WTC11 (cell line): ENCODE measurements around the gene KCNN4. TPM values are rescaled to one million over a fixed set of nuclear protein-coding genes. Genes with fewer than 3 reads are reported as not detected.

Experiments used
- ATF1 ChIP-seq: sonication (generic); formaldehyde crosslinking; IDR thresholded peaks from 2 replicates; pipeline ENCODE4 v1.8.1; 2023; ENCODE audit warnings: mild to moderate bottlenecking, moderate library complexity, missing genetic modification reagents
- CBFB ChIP-seq: sonication (generic); formaldehyde crosslinking; IDR thresholded peaks from 2 replicates; pipeline ENCODE4 v1.8.1; 2022; ENCODE audit warnings: mild to moderate bottlenecking, low read depth, missing genetic modification reagents
- ELF4 ChIP-seq: sonication (generic); formaldehyde crosslinking; IDR thresholded peaks from 2 replicates; pipeline ENCODE4 v1.8.1; 2022; ENCODE audit warnings: low read depth, mild to moderate bottlenecking, moderate library complexity, missing genetic modification reagents
- GABPB1 ChIP-seq: sonication (generic); formaldehyde crosslinking; IDR thresholded peaks from 2 replicates; pipeline ENCODE4 v1.8.1; 2023; ENCODE audit warnings: mild to moderate bottlenecking, missing genetic modification reagents
- JUN ChIP-seq: sonication (generic); formaldehyde crosslinking; IDR thresholded peaks from 2 replicates; pipeline ENCODE4 v1.8.0; 2023; ENCODE audit warnings: mild to moderate bottlenecking, missing genetic modification reagents
- NFE2L1 ChIP-seq: sonication (generic); formaldehyde crosslinking; IDR thresholded peaks from 2 replicates; pipeline ENCODE4 v1.8.1; 2023; ENCODE audit warnings: missing genetic modification reagents
- NFYB ChIP-seq: sonication (generic); formaldehyde crosslinking; conservative IDR thresholded peaks from 2 replicates; pipeline ENCODE4 v1.8.0; 2022; ENCODE audit warnings: low read depth, missing genetic modification reagents
- PRRX2 ChIP-seq: fragments of 250-450 bp; sonication (Bioruptor Pico); IDR thresholded peaks from 2 replicates; pipeline ENCODE4 v1.8.0; 2021; ENCODE audit warnings: mild to moderate bottlenecking
- RORB ChIP-seq: fragments of 250-450 bp; sonication (Bioruptor Pico); IDR thresholded peaks from 2 replicates; pipeline ENCODE4 v1.9.0; 2021; ENCODE audit warnings: mild to moderate bottlenecking
- SOX15 ChIP-seq: fragments of 250-450 bp; sonication (Bioruptor Pico); IDR thresholded peaks from 2 replicates; pipeline ENCODE4 v1.9.0; 2021; ENCODE audit warnings: mild to moderate bottlenecking
- SP1 ChIP-seq: sonication (generic); formaldehyde crosslinking; conservative IDR thresholded peaks from 2 replicates; pipeline ENCODE4 v1.8.1; 2022; ENCODE audit warnings: missing genetic modification reagents
- TP53 ChIP-seq: sonication (generic); formaldehyde crosslinking; IDR thresholded peaks from 2 replicates; pipeline ENCODE4 v1.8.1; 2023; ENCODE audit warnings: mild to moderate bottlenecking, missing genetic modification reagents
- ZBTB21 ChIP-seq: sonication (generic); formaldehyde crosslinking; IDR thresholded peaks from 2 replicates; pipeline ENCODE4 v1.8.1; 2023; ENCODE audit warnings: mild to moderate bottlenecking, missing genetic modification reagents, borderline replicate concordance
- ZNF232 ChIP-seq: sonication (generic); formaldehyde crosslinking; IDR thresholded peaks from 2 replicates; pipeline ENCODE4 v1.8.0; 2022; ENCODE audit warnings: mild to moderate bottlenecking, missing genetic modification reagents
- ZNF263 ChIP-seq: sonication (generic); formaldehyde crosslinking; IDR thresholded peaks from 2 replicates; pipeline ENCODE4 v1.8.1; 2022; ENCODE audit warnings: low read depth, mild to moderate bottlenecking, moderate library complexity, missing genetic modification reagents
- ZNF423 ChIP-seq: fragments of 250-450 bp; sonication (Bioruptor Pico); IDR thresholded peaks from 2 replicates; pipeline ENCODE4 v2.1.2; 2022; ENCODE audit warnings: mild to moderate bottlenecking, moderate library complexity
- total RNA-seq: library from RNA; stranded (reverse); gene quantifications from 3 replicates; pipeline ENCODE4 v1.2.3, GENCODE V29; 2021
- TF ChIP-seq, protein P1 (sequence below): sonication (generic); formaldehyde crosslinking; IDR thresholded peaks from 2 replicates; pipeline ENCODE4 v1.8.0; 2022; ENCODE audit warnings: mild to moderate bottlenecking, missing genetic modification reagents
- TF ChIP-seq, protein P2 (sequence below): sonication (generic); formaldehyde crosslinking; IDR thresholded peaks from 2 replicates; pipeline ENCODE4 v1.8.1; 2023; ENCODE audit warnings: mild to moderate bottlenecking, missing genetic modification reagents, moderate library complexity
- TF ChIP-seq, protein P3 (sequence below): fragments of 200-600 bp; IDR thresholded peaks from 2 replicates; pipeline ENCODE4 v1.8.0; 2022; ENCODE audit warnings: antibody characterized with exemption
- TF ChIP-seq, protein P4 (sequence below): fragments of 250-450 bp; sonication (Bioruptor Pico); IDR thresholded peaks from 2 replicates; pipeline ENCODE4 v2.1.2; 2022; ENCODE audit warnings: mild to moderate bottlenecking, moderate library complexity
- TF ChIP-seq, protein P5 (sequence below): fragments of 250-450 bp; sonication (Bioruptor Pico); IDR thresholded peaks from 2 replicates; pipeline ENCODE4 v1.8.0; 2021; ENCODE audit warnings: mild to moderate bottlenecking
- TF ChIP-seq, protein P6 (sequence below): sonication (generic); formaldehyde crosslinking; IDR thresholded peaks from 2 replicates; pipeline ENCODE4 v1.8.0; 2022; ENCODE audit warnings: mild to moderate bottlenecking, missing genetic modification reagents
- TF ChIP-seq, protein P7 (sequence below): sonication (generic); formaldehyde crosslinking; IDR thresholded peaks from 2 replicates; pipeline ENCODE4 v1.8.1; 2023; ENCODE audit warnings: mild to moderate bottlenecking, missing genetic modification reagents
- TF ChIP-seq, protein P8 (sequence below): fragments of 250-450 bp; sonication (Bioruptor Pico); IDR thresholded peaks from 2 replicates; pipeline ENCODE4 v1.9.0; 2021; ENCODE audit warnings: mild to moderate bottlenecking
- TF ChIP-seq, protein P9 (sequence below): sonication (generic); formaldehyde crosslinking; IDR thresholded peaks from 2 replicates; pipeline ENCODE4 v1.8.1; 2022; ENCODE audit warnings: mild to moderate bottlenecking, moderate library complexity, missing genetic modification reagents
- TF ChIP-seq, protein P10 (sequence below): sonication (generic); formaldehyde crosslinking; IDR thresholded peaks from 2 replicates; pipeline ENCODE4 v1.8.0; 2023; ENCODE audit warnings: missing genetic modification reagents

The KCNN4 gene
- total RNA-seq, 1 experiment from 2014 or later = 0.98 TPM

DNA sequence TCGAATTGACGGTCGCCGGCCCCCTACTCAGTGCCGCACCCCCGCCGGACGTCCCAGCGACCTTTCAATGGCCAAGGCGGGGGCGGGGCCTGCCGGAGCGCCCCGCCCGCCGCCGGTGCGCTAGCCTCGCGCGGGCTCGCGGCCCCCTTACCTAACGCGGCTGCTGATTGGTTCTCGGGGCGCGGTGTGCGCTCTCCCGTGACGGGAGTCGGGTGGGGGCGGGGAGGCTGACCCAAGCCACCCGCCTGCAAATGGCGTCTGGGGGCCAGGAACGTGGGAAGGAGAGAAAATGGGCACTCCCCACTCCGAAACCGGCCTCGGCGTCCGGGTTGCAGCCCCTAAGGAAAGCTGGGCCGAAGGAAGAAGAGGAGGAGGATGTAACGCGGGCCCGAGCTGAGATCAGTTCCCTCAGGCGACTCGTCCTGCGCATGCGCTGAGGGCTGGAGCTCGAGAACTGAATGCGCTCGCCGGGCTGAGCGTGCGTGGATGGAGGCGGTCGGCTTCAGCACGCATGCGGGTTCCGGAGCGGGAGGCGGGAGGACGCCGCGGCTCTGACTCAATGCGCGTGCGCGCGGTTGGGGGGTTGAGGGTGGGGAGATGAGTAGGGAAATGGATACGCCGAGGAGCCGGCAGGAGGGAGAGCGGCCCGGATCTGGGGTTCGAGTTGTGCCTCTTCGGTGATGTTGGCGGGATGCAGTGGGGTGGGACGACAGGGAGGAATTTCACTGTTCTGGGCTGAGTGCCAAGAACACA is 26.1 kb downstream of the KCNN4 start, which contains the start of gene SMG9 (continued):
- TF ChIP-seq, protein P1, sequence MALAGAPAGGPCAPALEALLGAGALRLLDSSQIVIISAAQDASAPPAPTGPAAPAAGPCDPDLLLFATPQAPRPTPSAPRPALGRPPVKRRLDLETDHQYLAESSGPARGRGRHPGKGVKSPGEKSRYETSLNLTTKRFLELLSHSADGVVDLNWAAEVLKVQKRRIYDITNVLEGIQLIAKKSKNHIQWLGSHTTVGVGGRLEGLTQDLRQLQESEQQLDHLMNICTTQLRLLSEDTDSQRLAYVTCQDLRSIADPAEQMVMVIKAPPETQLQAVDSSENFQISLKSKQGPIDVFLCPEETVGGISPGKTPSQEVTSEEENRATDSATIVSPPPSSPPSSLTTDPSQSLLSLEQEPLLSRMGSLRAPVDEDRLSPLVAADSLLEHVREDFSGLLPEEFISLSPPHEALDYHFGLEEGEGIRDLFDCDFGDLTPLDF (CRISPR knock-in tag) = no peak; the same call in 1 of the 2 replicates
- no peak; the same call in none of the 2 replicates for TF ChIP-seq NFYB
- TF ChIP-seq GABPB1 (CRISPR knock-in tag) = no peak
- TF ChIP-seq, protein P2, sequence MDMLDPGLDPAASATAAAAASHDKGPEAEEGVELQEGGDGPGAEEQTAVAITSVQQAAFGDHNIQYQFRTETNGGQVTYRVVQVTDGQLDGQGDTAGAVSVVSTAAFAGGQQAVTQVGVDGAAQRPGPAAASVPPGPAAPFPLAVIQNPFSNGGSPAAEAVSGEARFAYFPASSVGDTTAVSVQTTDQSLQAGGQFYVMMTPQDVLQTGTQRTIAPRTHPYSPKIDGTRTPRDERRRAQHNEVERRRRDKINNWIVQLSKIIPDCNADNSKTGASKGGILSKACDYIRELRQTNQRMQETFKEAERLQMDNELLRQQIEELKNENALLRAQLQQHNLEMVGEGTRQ (CRISPR knock-in tag) = peak; percentile 65
- peak; percentile 78; the same call in 1 of the 2 replicates for TF ChIP-seq ZNF232
- TF ChIP-seq ATF1 (CRISPR knock-in tag) = 0 out of 2 replicates have a peak, but pooled peaks have one; percentile 30
- TF ChIP-seq, protein P3, sequence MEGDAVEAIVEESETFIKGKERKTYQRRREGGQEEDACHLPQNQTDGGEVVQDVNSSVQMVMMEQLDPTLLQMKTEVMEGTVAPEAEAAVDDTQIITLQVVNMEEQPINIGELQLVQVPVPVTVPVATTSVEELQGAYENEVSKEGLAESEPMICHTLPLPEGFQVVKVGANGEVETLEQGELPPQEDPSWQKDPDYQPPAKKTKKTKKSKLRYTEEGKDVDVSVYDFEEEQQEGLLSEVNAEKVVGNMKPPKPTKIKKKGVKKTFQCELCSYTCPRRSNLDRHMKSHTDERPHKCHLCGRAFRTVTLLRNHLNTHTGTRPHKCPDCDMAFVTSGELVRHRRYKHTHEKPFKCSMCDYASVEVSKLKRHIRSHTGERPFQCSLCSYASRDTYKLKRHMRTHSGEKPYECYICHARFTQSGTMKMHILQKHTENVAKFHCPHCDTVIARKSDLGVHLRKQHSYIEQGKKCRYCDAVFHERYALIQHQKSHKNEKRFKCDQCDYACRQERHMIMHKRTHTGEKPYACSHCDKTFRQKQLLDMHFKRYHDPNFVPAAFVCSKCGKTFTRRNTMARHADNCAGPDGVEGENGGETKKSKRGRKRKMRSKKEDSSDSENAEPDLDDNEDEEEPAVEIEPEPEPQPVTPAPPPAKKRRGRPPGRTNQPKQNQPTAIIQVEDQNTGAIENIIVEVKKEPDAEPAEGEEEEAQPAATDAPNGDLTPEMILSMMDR = no peak
- no peak for TF ChIP-seq ELF4 (CRISPR knock-in tag)
- TF ChIP-seq, protein P4, sequence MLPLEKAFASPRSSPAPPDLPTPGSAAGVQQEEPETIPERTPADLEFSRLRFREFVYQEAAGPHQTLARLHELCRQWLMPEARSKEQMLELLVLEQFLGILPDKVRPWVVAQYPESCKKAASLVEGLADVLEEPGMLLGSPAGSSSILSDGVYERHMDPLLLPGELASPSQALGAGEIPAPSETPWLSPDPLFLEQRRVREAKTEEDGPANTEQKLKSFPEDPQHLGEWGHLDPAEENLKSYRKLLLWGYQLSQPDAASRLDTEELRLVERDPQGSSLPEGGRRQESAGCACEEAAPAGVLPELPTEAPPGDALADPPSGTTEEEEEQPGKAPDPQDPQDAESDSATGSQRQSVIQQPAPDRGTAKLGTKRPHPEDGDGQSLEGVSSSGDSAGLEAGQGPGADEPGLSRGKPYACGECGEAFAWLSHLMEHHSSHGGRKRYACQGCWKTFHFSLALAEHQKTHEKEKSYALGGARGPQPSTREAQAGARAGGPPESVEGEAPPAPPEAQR = no peak
- no peak for TF ChIP-seq SOX15 (CRISPR knock-in tag)
- TF ChIP-seq, protein P5, sequence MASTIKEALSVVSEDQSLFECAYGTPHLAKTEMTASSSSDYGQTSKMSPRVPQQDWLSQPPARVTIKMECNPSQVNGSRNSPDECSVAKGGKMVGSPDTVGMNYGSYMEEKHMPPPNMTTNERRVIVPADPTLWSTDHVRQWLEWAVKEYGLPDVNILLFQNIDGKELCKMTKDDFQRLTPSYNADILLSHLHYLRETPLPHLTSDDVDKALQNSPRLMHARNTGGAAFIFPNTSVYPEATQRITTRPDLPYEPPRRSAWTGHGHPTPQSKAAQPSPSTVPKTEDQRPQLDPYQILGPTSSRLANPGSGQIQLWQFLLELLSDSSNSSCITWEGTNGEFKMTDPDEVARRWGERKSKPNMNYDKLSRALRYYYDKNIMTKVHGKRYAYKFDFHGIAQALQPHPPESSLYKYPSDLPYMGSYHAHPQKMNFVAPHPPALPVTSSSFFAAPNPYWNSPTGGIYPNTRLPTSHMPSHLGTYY = no peak
- TF ChIP-seq, protein P6, sequence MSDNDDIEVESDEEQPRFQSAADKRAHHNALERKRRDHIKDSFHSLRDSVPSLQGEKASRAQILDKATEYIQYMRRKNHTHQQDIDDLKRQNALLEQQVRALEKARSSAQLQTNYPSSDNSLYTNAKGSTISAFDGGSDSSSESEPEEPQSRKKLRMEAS = peak; percentile 6
- TF ChIP-seq, protein P7, sequence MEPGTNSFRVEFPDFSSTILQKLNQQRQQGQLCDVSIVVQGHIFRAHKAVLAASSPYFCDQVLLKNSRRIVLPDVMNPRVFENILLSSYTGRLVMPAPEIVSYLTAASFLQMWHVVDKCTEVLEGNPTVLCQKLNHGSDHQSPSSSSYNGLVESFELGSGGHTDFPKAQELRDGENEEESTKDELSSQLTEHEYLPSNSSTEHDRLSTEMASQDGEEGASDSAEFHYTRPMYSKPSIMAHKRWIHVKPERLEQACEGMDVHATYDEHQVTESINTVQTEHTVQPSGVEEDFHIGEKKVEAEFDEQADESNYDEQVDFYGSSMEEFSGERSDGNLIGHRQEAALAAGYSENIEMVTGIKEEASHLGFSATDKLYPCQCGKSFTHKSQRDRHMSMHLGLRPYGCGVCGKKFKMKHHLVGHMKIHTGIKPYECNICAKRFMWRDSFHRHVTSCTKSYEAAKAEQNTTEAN (CRISPR knock-in tag) = no peak; the same call in 1 of the 2 replicates
- TF ChIP-seq, protein P8, sequence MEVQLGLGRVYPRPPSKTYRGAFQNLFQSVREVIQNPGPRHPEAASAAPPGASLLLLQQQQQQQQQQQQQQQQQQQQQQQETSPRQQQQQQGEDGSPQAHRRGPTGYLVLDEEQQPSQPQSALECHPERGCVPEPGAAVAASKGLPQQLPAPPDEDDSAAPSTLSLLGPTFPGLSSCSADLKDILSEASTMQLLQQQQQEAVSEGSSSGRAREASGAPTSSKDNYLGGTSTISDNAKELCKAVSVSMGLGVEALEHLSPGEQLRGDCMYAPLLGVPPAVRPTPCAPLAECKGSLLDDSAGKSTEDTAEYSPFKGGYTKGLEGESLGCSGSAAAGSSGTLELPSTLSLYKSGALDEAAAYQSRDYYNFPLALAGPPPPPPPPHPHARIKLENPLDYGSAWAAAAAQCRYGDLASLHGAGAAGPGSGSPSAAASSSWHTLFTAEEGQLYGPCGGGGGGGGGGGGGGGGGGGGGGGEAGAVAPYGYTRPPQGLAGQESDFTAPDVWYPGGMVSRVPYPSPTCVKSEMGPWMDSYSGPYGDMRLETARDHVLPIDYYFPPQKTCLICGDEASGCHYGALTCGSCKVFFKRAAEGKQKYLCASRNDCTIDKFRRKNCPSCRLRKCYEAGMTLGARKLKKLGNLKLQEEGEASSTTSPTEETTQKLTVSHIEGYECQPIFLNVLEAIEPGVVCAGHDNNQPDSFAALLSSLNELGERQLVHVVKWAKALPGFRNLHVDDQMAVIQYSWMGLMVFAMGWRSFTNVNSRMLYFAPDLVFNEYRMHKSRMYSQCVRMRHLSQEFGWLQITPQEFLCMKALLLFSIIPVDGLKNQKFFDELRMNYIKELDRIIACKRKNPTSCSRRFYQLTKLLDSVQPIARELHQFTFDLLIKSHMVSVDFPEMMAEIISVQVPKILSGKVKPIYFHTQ = no peak
- TF ChIP-seq ZNF263 (CRISPR knock-in tag) = no peak
- TF ChIP-seq ZNF423 (CRISPR knock-in tag) = no peak
- TF ChIP-seq, protein P9, sequence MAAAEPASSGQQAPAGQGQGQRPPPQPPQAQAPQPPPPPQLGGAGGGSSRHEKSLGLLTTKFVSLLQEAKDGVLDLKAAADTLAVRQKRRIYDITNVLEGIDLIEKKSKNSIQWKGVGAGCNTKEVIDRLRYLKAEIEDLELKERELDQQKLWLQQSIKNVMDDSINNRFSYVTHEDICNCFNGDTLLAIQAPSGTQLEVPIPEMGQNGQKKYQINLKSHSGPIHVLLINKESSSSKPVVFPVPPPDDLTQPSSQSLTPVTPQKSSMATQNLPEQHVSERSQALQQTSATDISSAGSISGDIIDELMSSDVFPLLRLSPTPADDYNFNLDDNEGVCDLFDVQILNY (CRISPR knock-in tag) = peak; percentile 84
- no peak for TF ChIP-seq PRRX2 (CRISPR knock-in tag)
- TF ChIP-seq JUN (CRISPR knock-in tag) = no peak
- TF ChIP-seq RORB (CRISPR knock-in tag) = no peak
- 0 out of 2 replicates have a peak, but pooled peaks have one; percentile 36 for TF ChIP-seq ZBTB21 (CRISPR knock-in tag)
- peak; percentile 78 for TF ChIP-seq SP1 (CRISPR knock-in tag)
- 0 out of 2 replicates have a peak, but pooled peaks have one; percentile 47 for TF ChIP-seq CBFB (CRISPR knock-in tag)
- no peak; the same call in 1 of the 2 replicates for TF ChIP-seq NFE2L1 (CRISPR knock-in tag)
- TF ChIP-seq TP53 (CRISPR knock-in tag) = no peak
- TF ChIP-seq, protein P10, sequence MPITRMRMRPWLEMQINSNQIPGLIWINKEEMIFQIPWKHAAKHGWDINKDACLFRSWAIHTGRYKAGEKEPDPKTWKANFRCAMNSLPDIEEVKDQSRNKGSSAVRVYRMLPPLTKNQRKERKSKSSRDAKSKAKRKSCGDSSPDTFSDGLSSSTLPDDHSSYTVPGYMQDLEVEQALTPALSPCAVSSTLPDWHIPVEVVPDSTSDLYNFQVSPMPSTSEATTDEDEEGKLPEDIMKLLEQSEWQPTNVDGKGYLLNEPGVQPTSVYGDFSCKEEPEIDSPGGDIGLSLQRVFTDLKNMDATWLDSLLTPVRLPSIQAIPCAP (CRISPR knock-in tag) = no peak; the same call in 1 of the 2 replicates
